NCI-H1436 treated with DMSO at 0.1 percent for 48 hours (cell line): ENCODE data around the gene BCAT1.

Source experiments
- DNase-seq: peaks from one replicate; lab custom pipeline; 2025; lab: John Stamatoyannopoulos, UW

BCAT1 gene

GRCh38 chr12:24948757-24949722 lies at the start of gene BCAT1:
BCAT1 (minus strand) TSS chr12:24949101; CDS start chr12:24948932, 169 bp downstream.
- no peak for DNase-seq

GRCh38 chr12:24997970-24998582 lies 49.2 kb upstream of the BCAT1 start:
- no peak for DNase-seq

GRCh38 chr12:24997496-24997895 lies 48.6 kb upstream of the BCAT1 start:
- no peak for DNase-seq

GRCh38 chr12:24996820-24997219 lies 47.9 kb upstream of the BCAT1 start:
- no peak for DNase-seq

- no peak for DNase-seq
Measured at GRCh38 chr12:24996102-24996797, 47.3 kb upstream of the BCAT1 start.

- no peak for DNase-seq
Measured at GRCh38 chr12:24993793-24994192, 44.9 kb upstream of the BCAT1 start.

GRCh38 chr12:24991209-24992049 lies 42.5 kb upstream of the BCAT1 start:
- no peak for DNase-seq

- no peak for DNase-seq
Measured at GRCh38 chr12:24989216-24989615, 40.3 kb upstream of the BCAT1 start.

- DNase-seq, result no peak
Measured at GRCh38 chr12:24982250-24982649, 33.3 kb upstream of the BCAT1 start.

GRCh38 chr12:24979976-24980730 lies 31.3 kb upstream of the BCAT1 start:
- DNase-seq, result no peak

- DNase-seq, result no peak
Measured at GRCh38 chr12:24979329-24979728, 30.4 kb upstream of the BCAT1 start.

GRCh38 chr12:24977711-24978110 lies 28.8 kb upstream of the BCAT1 start:
- no peak for DNase-seq

- DNase-seq, result no peak
Measured at GRCh38 chr12:24977060-24977459, 28.2 kb upstream of the BCAT1 start.

- no peak for DNase-seq
Measured at GRCh38 chr12:24975425-24975824, 26.5 kb upstream of the BCAT1 start.

- DNase-seq, result no peak
Measured at GRCh38 chr12:24974216-24974615, 25.3 kb upstream of the BCAT1 start.

- DNase-seq, result no peak
Measured at GRCh38 chr12:24972078-24972477, 23.2 kb upstream of the BCAT1 start.

GRCh38 chr12:24970177-24970576 lies 21.3 kb upstream of the BCAT1 start:
- no peak for DNase-seq

- no peak for DNase-seq
Measured at GRCh38 chr12:24966951-24967564, 18.2 kb upstream of the BCAT1 start.

- DNase-seq, result no peak
Measured at GRCh38 chr12:24964342-24964741, 15.4 kb upstream of the BCAT1 start.

GRCh38 chr12:24960222-24960855 lies 11.4 kb upstream of the BCAT1 start:
- DNase-seq, result no peak
